Measurements from ENCODE around the gene FAM217A.

Gene FAM217A

DNA sequence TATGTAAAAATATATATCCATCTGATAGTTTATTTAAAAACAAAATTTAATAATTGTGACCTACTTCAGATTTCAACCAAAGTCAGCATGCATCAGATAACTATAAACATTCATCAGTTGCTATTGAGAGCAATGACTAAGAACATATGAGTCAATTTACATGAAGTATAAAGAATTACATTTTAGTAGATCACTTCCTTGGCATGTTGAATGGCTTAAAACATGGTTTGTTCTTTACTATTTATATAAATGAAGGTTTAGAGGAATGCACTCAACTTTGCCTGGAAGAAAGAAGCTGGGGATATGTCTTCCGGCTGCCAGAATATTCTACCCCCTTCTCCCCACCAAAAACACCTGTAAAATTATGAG is 6.4 kb upstream of the FAM217A start:
- no peak for DNase-seq (ENCODE audit: low read depth)

GRCh38 chr6:4084444-4085331 is 5.8 kb upstream of the FAM217A start:
- no peak for DNase-seq (ENCODE audit: low read depth)

- no peak for DNase-seq (ENCODE audit: low read depth)
Measured at GRCh38 chr6:4074478-4075235, 4.3 kb downstream of the FAM217A start.

GRCh38 chr6:4071330-4071729 is 7.6 kb downstream of the FAM217A start:
- no peak for DNase-seq (ENCODE audit: low read depth)

GRCh38 chr6:4069199-4069598 is 9.7 kb downstream of the FAM217A start:
- DNase-seq (ENCODE audit: low read depth) = no peak

- DNase-seq (ENCODE audit: low read depth) = no peak
Measured at GRCh38 chr6:4067673-4068072, 11.3 kb downstream of the FAM217A start.

GRCh38 chr6:4066029-4066755 is 12.7 kb downstream of the FAM217A start:
- DNase-seq (ENCODE audit: low read depth) = no peak

- peak; percentile 42 for DNase-seq (ENCODE audit: low read depth)
Measured at GRCh38 chr6:4059115-4059777, 19.7 kb downstream of the FAM217A start.

GRCh38 chr6:4057036-4057435 is 21.9 kb downstream of the FAM217A start:
- no peak for DNase-seq (ENCODE audit: low read depth)

- DNase-seq (ENCODE audit: low read depth) = no peak
Measured at GRCh38 chr6:4055420-4056041, 23.4 kb downstream of the FAM217A start.

DNA sequence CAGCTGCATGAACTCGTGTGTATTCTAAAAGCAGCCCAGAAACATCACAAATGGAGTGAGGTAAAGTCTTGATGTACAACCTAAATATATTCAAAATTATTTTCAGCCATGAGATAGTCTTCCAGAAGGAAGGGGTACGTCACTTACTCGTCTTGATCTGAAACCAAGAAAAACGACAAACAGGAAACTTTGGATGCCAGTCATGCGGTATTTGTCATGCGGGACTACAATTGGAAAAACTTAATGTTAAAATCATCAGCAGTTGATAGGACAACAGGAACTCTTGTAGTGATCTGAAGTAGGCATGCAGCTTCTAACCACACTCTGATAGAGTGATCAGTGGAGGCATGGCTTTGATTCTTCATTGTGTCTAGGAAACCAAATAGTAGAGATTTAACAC is 29.7 kb downstream of the FAM217A start:
- DNase-seq (ENCODE audit: low read depth) = no peak

- DNase-seq (ENCODE audit: low read depth) = no peak
Measured at GRCh38 chr6:4041480-4041879, 37.5 kb downstream of the FAM217A start.

DNA sequence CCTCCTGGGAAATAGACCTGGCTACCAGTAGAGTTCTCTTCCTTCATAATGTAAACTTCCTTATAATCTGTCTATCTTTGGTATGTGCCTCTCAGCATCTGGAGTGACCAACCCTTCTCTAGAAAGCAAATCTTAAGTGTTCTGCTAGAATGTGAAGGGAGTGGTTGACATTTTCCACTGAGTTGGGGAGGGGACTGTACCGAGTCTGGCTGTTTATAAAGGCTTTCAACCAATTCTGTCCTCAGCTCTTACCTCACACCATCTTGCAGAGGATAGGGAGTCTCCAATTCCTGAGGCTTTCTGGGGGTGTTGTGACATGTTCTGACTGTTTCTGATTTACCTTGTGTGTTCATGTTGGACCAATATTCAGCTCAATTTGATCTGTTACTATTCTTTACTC is 39.6 kb downstream of the FAM217A start:
- no peak for DNase-seq (ENCODE audit: low read depth)

DNA sequence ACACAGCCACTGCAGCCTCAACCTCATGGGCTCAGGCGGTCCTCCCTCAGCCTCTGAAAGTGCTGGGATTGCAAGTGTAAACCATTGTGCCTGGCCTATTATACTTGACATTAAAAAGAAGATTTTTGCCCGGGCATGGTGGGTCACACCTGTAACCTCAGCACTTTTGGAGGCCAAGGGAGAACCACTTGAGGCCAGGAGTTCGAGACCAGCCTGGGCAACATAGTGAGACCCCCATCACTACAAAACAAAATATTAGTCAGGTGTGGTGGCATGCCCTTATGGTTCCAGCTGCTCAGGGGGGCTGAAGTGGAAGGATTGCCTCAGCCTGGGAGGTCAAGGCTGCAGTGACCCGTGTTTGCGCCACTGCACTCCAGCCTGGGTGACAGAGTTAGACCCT is 42.4 kb downstream of the FAM217A start:
- DNase-seq (ENCODE audit: low read depth) = no peak

DNA sequence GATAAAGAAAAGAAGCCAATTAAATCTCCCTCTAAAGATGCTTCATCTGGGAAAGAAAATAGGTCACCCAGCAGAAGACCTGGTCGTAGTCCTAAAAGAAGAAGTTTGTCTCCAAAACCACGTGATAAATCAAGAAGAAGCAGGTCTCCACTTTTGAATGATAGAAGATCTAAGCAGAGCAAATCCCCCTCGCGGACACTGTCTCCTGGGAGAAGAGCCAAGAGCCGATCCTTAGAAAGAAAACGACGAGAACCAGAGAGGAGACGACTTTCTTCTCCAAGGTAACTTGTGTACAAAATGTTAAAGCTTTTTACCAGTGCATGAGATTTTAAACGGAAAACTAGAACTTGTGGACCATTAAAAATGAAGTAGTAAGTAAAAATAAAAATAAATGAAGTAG is 46.5 kb downstream of the FAM217A start:
- DNase-seq (ENCODE audit: low read depth) = no peak

DNA sequence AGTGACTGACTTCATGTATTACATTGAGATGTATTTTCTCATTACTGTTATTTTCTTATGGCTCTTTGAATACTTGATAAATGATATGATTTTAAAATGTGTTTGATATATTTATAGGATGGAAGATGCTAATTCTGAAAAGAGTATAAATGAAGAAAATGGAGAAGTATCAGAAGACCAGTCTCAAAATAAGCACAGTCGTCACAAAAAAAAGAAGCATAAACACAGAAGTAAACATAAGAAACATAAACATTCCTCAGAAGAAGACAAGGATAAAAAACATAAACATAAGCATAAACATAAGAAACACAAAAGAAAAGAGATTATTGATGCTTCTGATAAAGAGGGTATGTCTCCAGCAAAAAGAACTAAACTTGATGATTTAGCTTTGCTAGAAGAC is 47.5 kb downstream of the FAM217A start:
- no peak for DNase-seq (ENCODE audit: low read depth)

DNA sequence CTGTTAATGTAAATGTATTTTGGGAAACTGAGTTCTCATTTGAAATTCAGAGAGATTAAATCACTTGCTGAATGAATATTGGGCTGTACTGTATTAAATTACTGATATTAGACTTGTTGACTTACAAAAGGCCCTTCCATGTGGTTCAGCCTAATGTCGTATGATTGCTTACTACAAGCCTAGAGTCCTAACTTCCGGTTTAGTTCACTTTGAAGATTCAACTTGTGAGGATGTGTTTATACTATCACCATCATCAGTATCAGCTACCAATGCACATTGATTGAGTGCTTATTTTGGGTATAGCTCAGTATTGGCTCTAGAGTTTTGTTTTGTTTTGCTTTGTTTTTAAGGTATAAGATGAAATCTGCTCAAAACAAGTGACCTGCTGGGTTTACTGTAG is 48.3 kb downstream of the FAM217A start:
- DNase-seq (ENCODE audit: low read depth) = no peak

GRCh38 chr6:4029687-4030086 is 49.2 kb downstream of the FAM217A start:
- DNase-seq (ENCODE audit: low read depth) = no peak

GRCh38 chr6:4028051-4028450 is 50.9 kb downstream of the FAM217A start:
- no peak for DNase-seq (ENCODE audit: low read depth)

- DNase-seq (ENCODE audit: low read depth) = no peak
Measured at GRCh38 chr6:4025681-4026080, 53.3 kb downstream of the FAM217A start.

- no peak for DNase-seq (ENCODE audit: low read depth)
Measured at GRCh38 chr6:4023240-4023639, 55.7 kb downstream of the FAM217A start.

Data from activated T-helper 9 cell treated with anti-CD3 and anti-CD28 coated beads, Interleukin-2, amount 50 U/mL, for 16 hours (primary cell).